GM23338 (cell line): ENCODE results near the gene FGF4.

ENCODE experiments used
- CREB1 ChIP-seq: fragments of 250-450 bp; sonication (Bioruptor Pico); IDR thresholded peaks from 2 replicates; pipeline ENCODE4 v1.5.0; 2020; ENCODE audit warnings: low read depth, mild to moderate bottlenecking, moderate library complexity
- CTCF ChIP-seq, 2 experiments: fragments of 200-600 bp in 1 of 2; sonication (generic) in 1 of 2; conservative IDR thresholded peaks; 2 replicates each; pipeline versions ENCODE4 v1.5.1 to v1.6.1; 2016 to 2017; ENCODE audit warnings: antibody characterized with exemption in 2 of 2, low read depth in 2 of 2, mild to moderate bottlenecking in 2 of 2, moderate library complexity in 1 of 2
- EZH2 ChIP-seq: fragments of 200-600 bp; sonication (generic); IDR thresholded peaks from one replicate; pipeline ENCODE4 v1.8.0; 2017; ENCODE audit warnings: antibody characterized with exemption, mild to moderate bottlenecking, low read depth; ENCODE audit not compliant: unreplicated experiment
- EZH2phosphoT487 ChIP-seq: fragments of 200-600 bp; sonication (generic); IDR thresholded peaks from one replicate; pipeline ENCODE4 v1.8.1; 2018; ENCODE audit warnings: antibody characterized with exemption; ENCODE audit not compliant: unreplicated experiment
- JUNB ChIP-seq: IDR thresholded peaks from one replicate; pipeline ENCODE4 v1.6.1; 2016; ENCODE audit warnings: antibody characterized with exemption; ENCODE audit not compliant: unreplicated experiment
- NANOG ChIP-seq: IDR thresholded peaks from 2 replicates; pipeline ENCODE4 v1.6.1; 2016; ENCODE audit warnings: antibody characterized with exemption, borderline replicate concordance
- POLR2AphosphoS5 ChIP-seq: IDR thresholded peaks from 2 replicates; pipeline ENCODE4 v1.6.1; 2016; ENCODE audit warnings: antibody characterized with exemption, low read depth
- REST ChIP-seq: IDR thresholded peaks from one replicate; pipeline ENCODE4 v1.6.1; 2018; ENCODE audit warnings: antibody characterized with exemption; ENCODE audit not compliant: unreplicated experiment
- STAT1 ChIP-seq: IDR thresholded peaks from one replicate; pipeline ENCODE4 v1.6.1; 2016; ENCODE audit warnings: antibody characterized with exemption; ENCODE audit not compliant: unreplicated experiment
- ZNF114 ChIP-seq: fragments of 250-450 bp; sonication (Bioruptor Pico); IDR thresholded peaks from 2 replicates; pipeline ENCODE4 v1.5.0; 2020; ENCODE audit warnings: mild to moderate bottlenecking, moderate library complexity

GRCh38 chr11:69721106-69721505, 54.0 kb downstream of the FGF4 start:
- no peak for TF ChIP-seq POLR2AphosphoS5
- TF ChIP-seq EZH2, result no peak
- TF ChIP-seq CTCF (conservative IDR thresholded peaks at IDR 0.05; ENCODE audit: low read depth in 2 of 2), result no peak
- TF ChIP-seq REST, result no peak
- TF ChIP-seq EZH2phosphoT487, result no peak
- no peak for TF ChIP-seq JUNB
- no peak for TF ChIP-seq STAT1
- no peak for TF ChIP-seq NANOG
- no peak for TF ChIP-seq CREB1 (CRISPR knock-in tag)
- TF ChIP-seq ZNF114 (CRISPR knock-in tag), result no peak
